ENCODE measurements around the gene PMPCA. TPM values are rescaled to one million over a fixed set of nuclear protein-coding genes. Genes with fewer than 3 reads are reported as not detected.

Gene PMPCA
- total RNA-seq, 4 donors from 2014 or later, result 35.9 to 63.1 (median 42.7) TPM

- DNase-seq (no peak), ATAC-seq (no peak)
- Histone ChIP-seq H3K27me3 (no peaks in the 10 kb centered on the region), H3K9me3 (no peaks in the 10 kb centered on the region), H3K27ac (no peak overlapping the region), H3K4me1 (peaks cover 7 to 9% of the 10 kb centered on the region in 2 donors), H3K36me3 (no peaks in the 10 kb centered on the region), H3K4me3 (no peak overlapping the region)
- TF ChIP-seq, protein P1, sequence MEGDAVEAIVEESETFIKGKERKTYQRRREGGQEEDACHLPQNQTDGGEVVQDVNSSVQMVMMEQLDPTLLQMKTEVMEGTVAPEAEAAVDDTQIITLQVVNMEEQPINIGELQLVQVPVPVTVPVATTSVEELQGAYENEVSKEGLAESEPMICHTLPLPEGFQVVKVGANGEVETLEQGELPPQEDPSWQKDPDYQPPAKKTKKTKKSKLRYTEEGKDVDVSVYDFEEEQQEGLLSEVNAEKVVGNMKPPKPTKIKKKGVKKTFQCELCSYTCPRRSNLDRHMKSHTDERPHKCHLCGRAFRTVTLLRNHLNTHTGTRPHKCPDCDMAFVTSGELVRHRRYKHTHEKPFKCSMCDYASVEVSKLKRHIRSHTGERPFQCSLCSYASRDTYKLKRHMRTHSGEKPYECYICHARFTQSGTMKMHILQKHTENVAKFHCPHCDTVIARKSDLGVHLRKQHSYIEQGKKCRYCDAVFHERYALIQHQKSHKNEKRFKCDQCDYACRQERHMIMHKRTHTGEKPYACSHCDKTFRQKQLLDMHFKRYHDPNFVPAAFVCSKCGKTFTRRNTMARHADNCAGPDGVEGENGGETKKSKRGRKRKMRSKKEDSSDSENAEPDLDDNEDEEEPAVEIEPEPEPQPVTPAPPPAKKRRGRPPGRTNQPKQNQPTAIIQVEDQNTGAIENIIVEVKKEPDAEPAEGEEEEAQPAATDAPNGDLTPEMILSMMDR (IDR thresholded peaks at IDR 0.05 in 4 of 5, conservative IDR thresholded peaks at IDR 0.05 in 1 of 5), result no peak
- TF ChIP-seq POLR2A (IDR thresholded peaks at IDR 0.05), result no peak
- in situ Hi-C loops (cut with MboI; ENCODE audit: low sequenced_read_pairs in 4 of 4), result no loop called here
- intact Hi-C loops (cut with DNase I; ENCODE audit: low total_unique reads), result no loop called here
Observed at GRCh38 chr9:136366826-136367225, 43.6 kb upstream of the PMPCA start.

- DNase-seq (no peak), ATAC-seq (no peak)
- no peak for TF ChIP-seq POLR2A (IDR thresholded peaks at IDR 0.05)
- TF ChIP-seq, protein P1 (IDR thresholded peaks at IDR 0.05 in 4 of 5, conservative IDR thresholded peaks at IDR 0.05 in 1 of 5), result no peak
- H3K36me3 ChIP-seq, result no peaks in the 10 kb centered on the region
- no peak overlapping the region for H3K4me3 ChIP-seq
- peaks cover 0 to 3% (median 0%) of the 10 kb centered on the region in 3 donors for H3K27me3 ChIP-seq
- H3K27ac ChIP-seq, result no peak overlapping the region
- no peaks in the 10 kb centered on the region for H3K9me3 ChIP-seq
- in situ Hi-C loops (cut with MboI; ENCODE audit: low sequenced_read_pairs in 4 of 4) (no loop called here), intact Hi-C loops (cut with DNase I; ENCODE audit: low total_unique reads) (no loop called here)
- peaks cover 7 to 9% of the 10 kb centered on the region in 2 donors for H3K4me1 ChIP-seq
Observed at GRCh38 chr9:136367296-136368145, 42.9 kb upstream of the PMPCA start.

DNA sequence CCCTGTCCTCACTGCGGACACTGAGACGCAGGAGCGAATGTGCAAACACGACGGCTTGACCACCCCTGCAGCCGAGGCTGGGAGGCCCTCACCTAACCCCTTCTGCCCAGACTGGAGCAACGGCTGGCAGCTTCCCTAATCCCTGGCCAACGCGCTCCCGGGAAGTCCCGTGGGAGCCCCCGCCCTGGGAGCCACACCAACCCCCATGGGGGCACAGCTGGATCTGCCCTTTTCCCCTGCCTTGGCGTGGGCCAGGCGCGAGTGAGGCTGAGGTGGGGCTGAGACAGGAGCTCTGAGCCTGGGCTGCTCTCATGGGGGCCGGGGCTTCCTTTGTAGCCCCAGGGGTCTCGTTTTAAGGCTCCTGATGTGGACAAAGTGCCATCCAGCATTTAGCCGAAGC lies 42.3 kb upstream of the PMPCA start:
- in situ Hi-C loops (cut with MboI; ENCODE audit: low sequenced_read_pairs in 4 of 4), result no loop called here
- Histone ChIP-seq H3K27ac (no peak overlapping the region), H3K4me3 (no peak overlapping the region), H3K27me3 (peaks cover 0 to 5% (median 0%) of the 10 kb centered on the region in 3 donors), H3K4me1 (peaks cover 5 to 7% of the 10 kb centered on the region in 2 donors), H3K36me3 (no peaks in the 10 kb centered on the region), H3K9me3 (no peaks in the 10 kb centered on the region)
- intact Hi-C loops (cut with DNase I; ENCODE audit: low total_unique reads), result no loop called here
- ATAC-seq, result no peak
- TF ChIP-seq POLR2A (IDR thresholded peaks at IDR 0.05), result no peak
- TF ChIP-seq, protein P1 (IDR thresholded peaks at IDR 0.05 in 4 of 5, conservative IDR thresholded peaks at IDR 0.05 in 1 of 5), result no peak
- no peak for DNase-seq

DNA sequence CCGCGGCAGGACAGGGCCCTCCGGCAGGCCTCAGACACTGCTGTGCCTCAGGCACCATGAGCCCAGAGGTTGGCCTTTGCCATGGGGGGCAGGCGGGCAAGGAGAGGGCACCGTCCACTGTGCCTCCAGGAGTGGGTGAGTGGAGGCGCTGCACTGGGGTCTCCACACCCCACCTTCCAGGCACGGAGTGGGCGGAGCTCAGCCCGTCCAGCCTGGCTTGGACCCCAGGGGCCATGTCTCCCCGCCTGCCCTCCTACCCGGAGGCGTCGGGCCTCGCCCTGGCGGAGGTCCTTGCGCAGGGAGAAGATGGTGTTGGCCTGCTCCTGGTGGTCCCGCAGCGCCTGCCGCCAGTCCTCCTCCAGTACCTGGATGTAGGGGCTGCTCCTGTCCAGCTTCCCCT lies 40.4 kb upstream of the PMPCA start:
- no peaks in the 10 kb centered on the region for H3K4me1 ChIP-seq
- H3K27ac ChIP-seq, result no peak overlapping the region
- no peaks in the 10 kb centered on the region for H3K9me3 ChIP-seq
- in situ Hi-C loops (cut with MboI; ENCODE audit: low sequenced_read_pairs in 4 of 4), result no loop called here
- H3K36me3 ChIP-seq, result no peaks in the 10 kb centered on the region
- H3K27me3 ChIP-seq, result peaks cover 0 to 5% (median 0%) of the 10 kb centered on the region in 3 donors
- intact Hi-C loops (cut with DNase I; ENCODE audit: low total_unique reads), result no loop called here
- no peak for DNase-seq
- H3K4me3 ChIP-seq, result no peak overlapping the region
- no peak for ATAC-seq
- TF ChIP-seq, protein P1 (IDR thresholded peaks at IDR 0.05 in 4 of 5, conservative IDR thresholded peaks at IDR 0.05 in 1 of 5), result no peak
- no peak for TF ChIP-seq POLR2A (IDR thresholded peaks at IDR 0.05)

Measured in gastrocnemius medialis (tissue), 4 donors.